Neural cell (in vitro differentiated cells): Measurements from ENCODE around the gene YDJC. TPM values are rescaled to one million over a fixed set of nuclear protein-coding genes. Genes with fewer than 3 reads are reported as not detected.

Source experiments
- H2AFZ ChIP-seq: fragments of 200-600, 300-800 bp; sonication (generic), shearing (Covaris generic); 2 replicates; pipeline ENCODE4 v1.6.0; 2014; ENCODE audit warnings: low read depth, mild to moderate bottlenecking, antibody characterized with exemption, low read length, moderate library complexity
- H3F3A ChIP-seq: fragments of 200-600 bp; shearing (Covaris generic); 2 replicates; pipeline ENCODE4 v1.6.1; 2016; ENCODE audit warnings: mild to moderate bottlenecking, moderate library complexity, mixed read lengths, antibody characterized with exemption, low read length; ENCODE audit not compliant: insufficient read depth, poor library complexity, severe bottlenecking
- H3K27ac ChIP-seq: fragments of 200-600, 300-800 bp; sonication (generic), shearing (Covaris generic); 2 replicates; pipeline ENCODE4 v1.5.1; 2014; ENCODE audit warnings: mild to moderate bottlenecking, low read length, moderate library complexity
- H3K27me3 ChIP-seq: fragments of 300-800, 200-600 bp; sonication (generic), shearing (Covaris generic); 2 replicates; pipeline ENCODE4 v1.6.0; 2014; ENCODE audit warnings: mild to moderate bottlenecking, low read depth, low read length, moderate library complexity; ENCODE audit not compliant: insufficient read depth
- H3K36me3 ChIP-seq: fragments of 300-800, 200-600 bp; sonication (generic), shearing (Covaris generic); 2 replicates; pipeline ENCODE4 v1.5.1; 2014; ENCODE audit warnings: mild to moderate bottlenecking, antibody characterized with exemption, low read length, moderate library complexity; ENCODE audit not compliant: insufficient read depth
- H3K4me2 ChIP-seq: fragments of 300-800, 200-600 bp; sonication (generic), shearing (Covaris generic); 2 replicates; pipeline ENCODE4 v1.6.0; 2014; ENCODE audit warnings: mild to moderate bottlenecking, low read length
- H3K4me3 ChIP-seq: fragments of 300-800, 200-600 bp; sonication (generic), shearing (Covaris generic); 2 replicates; pipeline ENCODE4 v1.5.1; 2014; ENCODE audit warnings: mild to moderate bottlenecking, low read length, moderate library complexity
- H3K79me2 ChIP-seq: fragments of 200-600 bp; shearing (Covaris generic); replicated peaks from 2 replicates; pipeline ENCODE4 v1.6.0; 2014; ENCODE audit warnings: mild to moderate bottlenecking, low read length, moderate library complexity; ENCODE audit not compliant: insufficient read depth
- H3K9ac ChIP-seq: fragments of 300-800, 200-600 bp; sonication (generic), shearing (Covaris generic); 2 replicates; pipeline ENCODE4 v1.6.1; 2016; ENCODE audit warnings: mild to moderate bottlenecking, low read length, mixed read lengths
- H3K9me2 ChIP-seq: fragments of 200-600 bp; shearing (Covaris generic); 2 replicates; pipeline ENCODE4 v1.6.1; 2016; ENCODE audit warnings: mild to moderate bottlenecking, low read length, mixed read lengths; ENCODE audit not compliant: insufficient read depth
- H3K9me3 ChIP-seq: fragments of 200-600, 300-800 bp; sonication (generic), shearing (Covaris generic); 2 replicates; pipeline ENCODE4 v1.6.1; 2016; ENCODE audit warnings: mild to moderate bottlenecking, mixed run types, low read length, moderate library complexity, mixed read lengths
- H4K20me1 ChIP-seq: fragments of 200-600 bp; shearing (Covaris generic); 2 replicates; pipeline ENCODE4 v1.6.1; 2016; ENCODE audit warnings: mild to moderate bottlenecking, mixed run types; ENCODE audit not compliant: insufficient read depth
- EP300 ChIP-seq: fragments of 450-650 bp; conservative IDR thresholded peaks from 2 replicates; pipeline ENCODE4 v1.6.1; 2014; ENCODE audit warnings: antibody characterized with exemption, mild to moderate bottlenecking, moderate library complexity; ENCODE audit not compliant: poor library complexity, severe bottlenecking
- EZH2 ChIP-seq: fragments of 200-600, 300-800 bp; shearing (Covaris generic), sonication (generic); IDR thresholded peaks from 2 replicates; pipeline ENCODE4 v1.6.1; 2014; ENCODE audit warnings: antibody characterized with exemption, low read length, borderline replicate concordance, mild to moderate bottlenecking; ENCODE audit not compliant: insufficient read depth, poor library complexity, severe bottlenecking
- MXI1 ChIP-seq: fragments of 450-650 bp; conservative IDR thresholded peaks from 2 replicates; pipeline ENCODE4 v1.6.1; 2014; ENCODE audit warnings: antibody characterized with exemption, mild to moderate bottlenecking; ENCODE audit not compliant: poor library complexity, severe bottlenecking
- POLR2AphosphoS5 ChIP-seq: IDR thresholded peaks from 2 replicates; pipeline ENCODE4 v1.6.1; 2012
- RAD21 ChIP-seq: fragments of 450-650 bp; conservative IDR thresholded peaks from 2 replicates; pipeline ENCODE4 v1.6.1; 2014; ENCODE audit warnings: antibody characterized with exemption, mild to moderate bottlenecking, moderate library complexity
- SMC3 ChIP-seq: fragments of 450-650 bp; conservative IDR thresholded peaks from 2 replicates; pipeline ENCODE4 v1.6.1; 2014; ENCODE audit warnings: antibody characterized with exemption, mild to moderate bottlenecking, moderate library complexity; ENCODE audit not compliant: poor library complexity
- TAF1 ChIP-seq: IDR thresholded peaks from 2 replicates; pipeline ENCODE4 v1.6.1; 2012; ENCODE audit warnings: low read depth
- polyA plus RNA-seq: library from polyadenylated mRNA; depleted of rRNA; stranded (reverse); fragments of >200 nt; gene quantifications from 2 replicates; pipeline ENCODE4 v1.2.3, GENCODE V29; 2014
- TF ChIP-seq, protein P1 (sequence below): fragments of 450-650 bp; IDR thresholded peaks from 2 replicates; pipeline ENCODE4 v1.5.1; 2014; ENCODE audit warnings: antibody characterized with exemption, mild to moderate bottlenecking, moderate library complexity; ENCODE audit not compliant: poor library complexity, severe bottlenecking
- TF ChIP-seq, protein P2 (sequence below): IDR thresholded peaks from 2 replicates; pipeline ENCODE4 v1.6.1; 2012; ENCODE audit warnings: borderline replicate concordance

YDJC gene
- polyA plus RNA-seq, 1 donor from 2014 or later = 20.0 TPM

DNA sequence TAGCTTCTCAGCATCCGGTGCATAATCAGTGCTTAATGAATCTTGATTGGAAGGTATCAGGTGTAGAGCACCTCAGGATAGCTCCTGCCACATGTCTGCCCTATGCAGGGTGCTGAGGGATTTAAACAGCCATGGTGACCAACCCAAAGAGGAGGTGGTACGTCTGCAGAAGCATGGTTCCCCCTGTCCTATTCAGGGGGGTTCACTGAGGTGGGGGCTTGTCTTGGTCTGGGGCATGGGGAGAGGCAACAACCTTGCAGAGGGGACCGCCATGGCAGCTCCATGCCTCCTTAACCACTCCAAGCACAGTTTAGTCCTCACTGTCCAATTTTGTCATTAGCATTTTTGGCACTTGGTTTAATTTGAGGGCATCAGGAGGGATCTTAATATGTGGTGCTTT is 37.4 kb downstream of the YDJC start:
- Histone ChIP-seq H3K4me2 (no peak overlapping the region), H3K9me3 (no peaks in the 10 kb centered on the region), H3K27me3 (no peaks in the 10 kb centered on the region), H2AFZ (no peak overlapping the region), H4K20me1 (no peaks in the 10 kb centered on the region), H3K36me3 (peaks cover 9% of the 10 kb centered on the region), H3K79me2 (peaks cover 41% of the 10 kb centered on the region), H3K9ac (no peak overlapping the region), H3K4me3 (no peak overlapping the region), H3F3A (no peaks in the 10 kb centered on the region), H3K9me2 (no peaks in the 10 kb centered on the region), H3K27ac (no peak overlapping the region)
- TF ChIP-seq TAF1 = no peak
- no peak for TF ChIP-seq POLR2AphosphoS5
- TF ChIP-seq, protein P1, sequence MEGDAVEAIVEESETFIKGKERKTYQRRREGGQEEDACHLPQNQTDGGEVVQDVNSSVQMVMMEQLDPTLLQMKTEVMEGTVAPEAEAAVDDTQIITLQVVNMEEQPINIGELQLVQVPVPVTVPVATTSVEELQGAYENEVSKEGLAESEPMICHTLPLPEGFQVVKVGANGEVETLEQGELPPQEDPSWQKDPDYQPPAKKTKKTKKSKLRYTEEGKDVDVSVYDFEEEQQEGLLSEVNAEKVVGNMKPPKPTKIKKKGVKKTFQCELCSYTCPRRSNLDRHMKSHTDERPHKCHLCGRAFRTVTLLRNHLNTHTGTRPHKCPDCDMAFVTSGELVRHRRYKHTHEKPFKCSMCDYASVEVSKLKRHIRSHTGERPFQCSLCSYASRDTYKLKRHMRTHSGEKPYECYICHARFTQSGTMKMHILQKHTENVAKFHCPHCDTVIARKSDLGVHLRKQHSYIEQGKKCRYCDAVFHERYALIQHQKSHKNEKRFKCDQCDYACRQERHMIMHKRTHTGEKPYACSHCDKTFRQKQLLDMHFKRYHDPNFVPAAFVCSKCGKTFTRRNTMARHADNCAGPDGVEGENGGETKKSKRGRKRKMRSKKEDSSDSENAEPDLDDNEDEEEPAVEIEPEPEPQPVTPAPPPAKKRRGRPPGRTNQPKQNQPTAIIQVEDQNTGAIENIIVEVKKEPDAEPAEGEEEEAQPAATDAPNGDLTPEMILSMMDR = no peak
- no peak for TF ChIP-seq RAD21
- no peak for TF ChIP-seq MXI1
- no peak for TF ChIP-seq SMC3
- no peak for TF ChIP-seq EP300
- no peak for TF ChIP-seq EZH2
- TF ChIP-seq, protein P2, sequence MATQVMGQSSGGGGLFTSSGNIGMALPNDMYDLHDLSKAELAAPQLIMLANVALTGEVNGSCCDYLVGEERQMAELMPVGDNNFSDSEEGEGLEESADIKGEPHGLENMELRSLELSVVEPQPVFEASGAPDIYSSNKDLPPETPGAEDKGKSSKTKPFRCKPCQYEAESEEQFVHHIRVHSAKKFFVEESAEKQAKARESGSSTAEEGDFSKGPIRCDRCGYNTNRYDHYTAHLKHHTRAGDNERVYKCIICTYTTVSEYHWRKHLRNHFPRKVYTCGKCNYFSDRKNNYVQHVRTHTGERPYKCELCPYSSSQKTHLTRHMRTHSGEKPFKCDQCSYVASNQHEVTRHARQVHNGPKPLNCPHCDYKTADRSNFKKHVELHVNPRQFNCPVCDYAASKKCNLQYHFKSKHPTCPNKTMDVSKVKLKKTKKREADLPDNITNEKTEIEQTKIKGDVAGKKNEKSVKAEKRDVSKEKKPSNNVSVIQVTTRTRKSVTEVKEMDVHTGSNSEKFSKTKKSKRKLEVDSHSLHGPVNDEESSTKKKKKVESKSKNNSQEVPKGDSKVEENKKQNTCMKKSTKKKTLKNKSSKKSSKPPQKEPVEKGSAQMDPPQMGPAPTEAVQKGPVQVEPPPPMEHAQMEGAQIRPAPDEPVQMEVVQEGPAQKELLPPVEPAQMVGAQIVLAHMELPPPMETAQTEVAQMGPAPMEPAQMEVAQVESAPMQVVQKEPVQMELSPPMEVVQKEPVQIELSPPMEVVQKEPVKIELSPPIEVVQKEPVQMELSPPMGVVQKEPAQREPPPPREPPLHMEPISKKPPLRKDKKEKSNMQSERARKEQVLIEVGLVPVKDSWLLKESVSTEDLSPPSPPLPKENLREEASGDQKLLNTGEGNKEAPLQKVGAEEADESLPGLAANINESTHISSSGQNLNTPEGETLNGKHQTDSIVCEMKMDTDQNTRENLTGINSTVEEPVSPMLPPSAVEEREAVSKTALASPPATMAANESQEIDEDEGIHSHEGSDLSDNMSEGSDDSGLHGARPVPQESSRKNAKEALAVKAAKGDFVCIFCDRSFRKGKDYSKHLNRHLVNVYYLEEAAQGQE = no peak

DNA sequence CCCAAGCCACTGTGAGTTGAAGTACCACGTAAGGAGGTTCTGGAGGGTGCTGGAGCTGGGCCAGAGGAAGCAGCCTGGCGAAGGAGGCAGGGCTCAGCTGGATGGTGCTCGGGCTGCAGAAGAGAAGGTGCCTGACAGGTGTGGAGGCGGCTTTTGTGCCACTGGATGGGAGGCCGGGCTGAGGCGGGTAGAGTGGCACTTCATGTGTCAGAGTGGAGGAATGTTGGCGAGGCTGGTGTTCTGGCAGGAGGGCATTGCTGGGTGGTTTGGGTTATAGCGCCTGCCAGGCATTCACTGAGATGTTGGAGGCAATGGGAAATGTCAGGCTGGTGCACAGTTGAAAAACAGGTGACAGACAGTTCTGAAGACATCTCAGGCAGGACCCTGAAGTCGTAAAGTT is 38.1 kb downstream of the YDJC start:
- H3K4me2 ChIP-seq = no peak overlapping the region
- H4K20me1 ChIP-seq = no peaks in the 10 kb centered on the region
- no peaks in the 10 kb centered on the region for H3K9me2 ChIP-seq
- H3F3A ChIP-seq = no peaks in the 10 kb centered on the region
- no peaks in the 10 kb centered on the region for H3K27me3 ChIP-seq
- H3K36me3 ChIP-seq = peaks cover 9% of the 10 kb centered on the region
- TF ChIP-seq TAF1 (no peak), SMC3 (no peak), POLR2AphosphoS5 (no peak), EZH2 (no peak), RAD21 (no peak), EP300 (no peak), MXI1 (no peak)
- TF ChIP-seq, protein P2 = no peak
- TF ChIP-seq, protein P1 = no peak
- H3K4me3 ChIP-seq = no peak overlapping the region
- no peak overlapping the region for H3K27ac ChIP-seq
- peaks cover 41% of the 10 kb centered on the region for H3K79me2 ChIP-seq
- no peak overlapping the region for H3K9ac ChIP-seq
- H3K9me3 ChIP-seq = no peaks in the 10 kb centered on the region
- no peak overlapping the region for H2AFZ ChIP-seq
